Thoracic aorta (tissue), 2 donors: ENCODE results near the gene C3. TPM values are rescaled to one million over a fixed set of nuclear protein-coding genes. Genes with fewer than 3 reads are reported as not detected.

ENCODE experiments used
- ATAC-seq: fragments of 150-250 bp; one replicate; pipeline ENCODE4 v1.8.0; 2017; ENCODE audit warnings: low read depth; ENCODE audit not compliant: insufficient number of reproducible peaks, low FRiP score
- DNase-seq: peaks from one replicate; pipeline ENCODE4 v3.0.0-alpha.2; 2020; ENCODE audit warnings: low spot score
- H3K27ac ChIP-seq, 2 donors: fragments of 200-600 bp; sonication (generic); 1 replicate in 1 of 2; 2 replicates in 1 of 2; pipeline ENCODE4 v1.5.1; 2016; ENCODE audit warnings: mild to moderate bottlenecking in 2 of 2, moderate library complexity in 2 of 2
- H3K27me3 ChIP-seq: fragments of 200-600 bp; sonication (generic); replicated peaks from 2 replicates; pipeline ENCODE4 v1.6.0; 2016; ENCODE audit warnings: mild to moderate bottlenecking; ENCODE audit not compliant: insufficient read depth
- H3K36me3 ChIP-seq: fragments of 200-600 bp; sonication (generic); one replicate; pipeline ENCODE4 v1.5.1; 2016
- H3K4me1 ChIP-seq, 2 donors: fragments of 200-600 bp; sonication (generic); 1 replicate in 1 of 2; 2 replicates in 1 of 2; pipeline versions ENCODE4 v1.5.1 to v1.6.0; 2016; ENCODE audit warnings: low read depth in 2 of 2, mild to moderate bottlenecking in 1 of 2; ENCODE audit not compliant: control insufficient read depth in 1 of 2
- H3K4me3 ChIP-seq: fragments of 200-600 bp; sonication (generic); 2 replicates; pipeline ENCODE4 v1.5.1; 2016; ENCODE audit warnings: mild to moderate bottlenecking
- H3K9me3 ChIP-seq: fragments of 200-600 bp; sonication (generic); 2 replicates; pipeline ENCODE4 v1.5.1; 2016
- total RNA-seq, 2 donors: library from RNA; depleted of rRNA; stranded (reverse); fragments of >200 nt; gene quantifications; one replicate each; pipeline versions ENCODE4 v1.1.0 to v1.2.3, GENCODE V29; 2016
- TF ChIP-seq, protein P1 (sequence below): fragments of 200-600 bp; sonication (generic); IDR thresholded peaks from one replicate; pipeline ENCODE4 v1.5.1; 2019; ENCODE audit warnings: antibody characterized with exemption

C3 gene
- total RNA-seq, 2 donors from 2014 or later = 277 to 754 TPM

- TF ChIP-seq, protein P1, sequence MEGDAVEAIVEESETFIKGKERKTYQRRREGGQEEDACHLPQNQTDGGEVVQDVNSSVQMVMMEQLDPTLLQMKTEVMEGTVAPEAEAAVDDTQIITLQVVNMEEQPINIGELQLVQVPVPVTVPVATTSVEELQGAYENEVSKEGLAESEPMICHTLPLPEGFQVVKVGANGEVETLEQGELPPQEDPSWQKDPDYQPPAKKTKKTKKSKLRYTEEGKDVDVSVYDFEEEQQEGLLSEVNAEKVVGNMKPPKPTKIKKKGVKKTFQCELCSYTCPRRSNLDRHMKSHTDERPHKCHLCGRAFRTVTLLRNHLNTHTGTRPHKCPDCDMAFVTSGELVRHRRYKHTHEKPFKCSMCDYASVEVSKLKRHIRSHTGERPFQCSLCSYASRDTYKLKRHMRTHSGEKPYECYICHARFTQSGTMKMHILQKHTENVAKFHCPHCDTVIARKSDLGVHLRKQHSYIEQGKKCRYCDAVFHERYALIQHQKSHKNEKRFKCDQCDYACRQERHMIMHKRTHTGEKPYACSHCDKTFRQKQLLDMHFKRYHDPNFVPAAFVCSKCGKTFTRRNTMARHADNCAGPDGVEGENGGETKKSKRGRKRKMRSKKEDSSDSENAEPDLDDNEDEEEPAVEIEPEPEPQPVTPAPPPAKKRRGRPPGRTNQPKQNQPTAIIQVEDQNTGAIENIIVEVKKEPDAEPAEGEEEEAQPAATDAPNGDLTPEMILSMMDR = no peak
- peaks cover 9% of the 10 kb centered on the region for H3K36me3 ChIP-seq
- no peaks in the 10 kb centered on the region for H3K27me3 ChIP-seq
- DNase-seq (peak; percentile 99), ATAC-seq (peak; percentile 92)
- no peaks in the 10 kb centered on the region for H3K9me3 ChIP-seq
- H3K27ac ChIP-seq = peak within 1 kb of the TSS; percentile 90 to 92
- peaks cover 21 to 47% of the 10 kb centered on the region in 2 donors for H3K4me1 ChIP-seq
- peak within 1 kb of the TSS; percentile 96 for H3K4me3 ChIP-seq
Measured at GRCh38 chr19:6737284-6737872, 16.9 kb upstream of the C3 start, which contains the start of gene GPR108. TSS of gene GPR108 (minus strand) at chr19:6737580. CDS start at chr19:6737576, 4 bp downstream.

GRCh38 chr19:6736917-6737283 is 16.4 kb upstream of the C3 start:
- H3K4me1 ChIP-seq = peaks cover 21 to 42% of the 10 kb centered on the region in 2 donors

GRCh38 chr19:6736169-6736916 is 15.9 kb upstream of the C3 start:
- H3K9me3 ChIP-seq = no peaks in the 10 kb centered on the region
- H3K4me1 ChIP-seq = peaks cover 21 to 36% of the 10 kb centered on the region in 2 donors
- peaks cover 13% of the 10 kb centered on the region for H3K36me3 ChIP-seq
- ATAC-seq (no peak), DNase-seq (no peak)
- peak overlapping the region; percentile 96 for H3K4me3 ChIP-seq
- H3K27ac ChIP-seq = peak overlapping the region; percentile 89 to 92
- H3K27me3 ChIP-seq = no peaks in the 10 kb centered on the region
- TF ChIP-seq, protein P1 = peak; percentile 71

More at GRCh38 chr19:6736917-6737283, 16.4 kb upstream of the C3 start:
- H3K27me3 ChIP-seq = no peaks in the 10 kb centered on the region
- TF ChIP-seq, protein P1 = peak; percentile 3
- no peak for ATAC-seq
- H3K36me3 ChIP-seq = peaks cover 13% of the 10 kb centered on the region
- H3K4me3 ChIP-seq = peak overlapping the region; percentile 96
- DNase-seq = no peak
- H3K9me3 ChIP-seq = no peaks in the 10 kb centered on the region
- peak overlapping the region; percentile 89 to 92 for H3K27ac ChIP-seq

- DNase-seq (no peak), ATAC-seq (no peak)
- no peak overlapping the region for H3K27ac ChIP-seq
- H3K4me3 ChIP-seq = no peak overlapping the region
- H3K27me3 ChIP-seq = no peaks in the 10 kb centered on the region
- peaks cover 13% of the 10 kb centered on the region for H3K36me3 ChIP-seq
- TF ChIP-seq, protein P1 = no peak
- H3K9me3 ChIP-seq = no peaks in the 10 kb centered on the region
- H3K4me1 ChIP-seq = peaks cover 21 to 34% of the 10 kb centered on the region in 2 donors
Measured at GRCh38 chr19:6735181-6735911, 14.9 kb upstream of the C3 start.
